ENCODE measurements around the gene DKC1. TPM values are rescaled to one million over a fixed set of nuclear protein-coding genes. Genes with fewer than 3 reads are reported as not detected.

Gene DKC1
- 37.9 and 46.5 TPM in 2 replicates for total RNA-seq (ENCODE audit: low replicate concordance)

GRCh38 chrX:154762537-154763296 lies at the start of gene DKC1:
TSS of gene DKC1 (plus strand) at chrX:154762864. CDS start at chrX:154762966, 102 bp downstream.

GRCh38 chrX:154750301-154751202 lies 12.1 kb upstream of the DKC1 start, which contains the start of gene GAB3:
TSS of gene GAB3 (minus strand) at chrX:154751077. CDS start at chrX:154751025, 52 bp downstream.

GRCh38 chrX:154804957-154805695 lies 42.5 kb downstream of the DKC1 start, which contains the start of gene MPP1:
TSS of gene MPP1 (minus strand) at chrX:154805485. CDS start at chrX:154805373, 112 bp downstream.

Other genes with a start within 250 kb of the DKC1 start
- 32.1 and 41.5 TPM in 2 replicates for gene FAM3A, start 246.6 kb upstream of the DKC1 start, total RNA-seq (ENCODE audit: low replicate concordance)
- gene G6PD, start 216.0 kb upstream of the DKC1 start, total RNA-seq (ENCODE audit: low replicate concordance) = 31.9 and 68.3 TPM in 2 replicates
- 9.5 and 14.5 TPM in 2 replicates for gene IKBKG, start 215.2 kb upstream of the DKC1 start, total RNA-seq (ENCODE audit: low replicate concordance)
- gene CTAG1A, start 177.7 kb upstream of the DKC1 start, total RNA-seq (ENCODE audit: low replicate concordance) = not detected in 2 replicates
- not detected in 2 replicates for gene CTAG1B, start 143.6 kb upstream of the DKC1 start, total RNA-seq (ENCODE audit: low replicate concordance)
- not detected in 2 replicates for gene CTAG2, start 109.3 kb upstream of the DKC1 start, total RNA-seq (ENCODE audit: low replicate concordance)
- 1.3 and 2.2 TPM in 2 replicates for gene GAB3, start 11.8 kb upstream of the DKC1 start, total RNA-seq (ENCODE audit: low replicate concordance)
- gene MPP1, start 42.6 kb downstream of the DKC1 start, total RNA-seq (ENCODE audit: low replicate concordance) = 15.9 and 25.6 TPM in 2 replicates
- not detected in 2 replicates for gene SMIM9, start 71.8 kb downstream of the DKC1 start, total RNA-seq (ENCODE audit: low replicate concordance)
- gene F8A1, start 123.5 kb downstream of the DKC1 start, total RNA-seq (ENCODE audit: low replicate concordance) = 0.82 and 1.4 TPM in 2 replicates